ENCODE measurements around the gene TMEM82.

GRCh38 chr1:15736892-15737261 lies 5.4 kb upstream of the TMEM82 start:
- TF ChIP-seq JUNB (CRISPR knock-in tag; conservative IDR thresholded peaks at IDR 0.05) (no peak), KLF6 (CRISPR knock-in tag; IDR thresholded peaks at IDR 0.05; ENCODE audit: borderline replicate concordance) (no peak), YY1 (IDR thresholded peaks at IDR 0.05; ENCODE audit: borderline replicate concordance in 1 of 3, control insufficient read depth in 1 of 3, extremely low read depth in 1 of 3, insufficient read depth in 3 of 3, insufficient read length in 1 of 3, insufficient replicate concordance in 2 of 3, low read depth in 1 of 3, low read length in 2 of 3) (no peak), EZH2 (IDR thresholded peaks at IDR 0.05; ENCODE audit: borderline replicate concordance, low read depth, low read length) (no peak), ZBTB34 (CRISPR knock-in tag; IDR thresholded peaks at IDR 0.05) (no peak)
